Melanocyte of skin (primary cell): ENCODE measurements around the gene MBD4. TPM values are rescaled to one million over a fixed set of nuclear protein-coding genes. Genes with fewer than 3 reads are reported as not detected.

ENCODE experiments used
- small RNA-seq, 2 donors: library from RNA; depleted of rRNA; stranded (forward); fragments of <200 nt; gene quantifications; one replicate each; pipeline ENCODE3, GENCODE V24; 2012
- total RNA-seq, 2 donors: library from RNA; depleted of rRNA; stranded (reverse); fragments of >200 nt; gene quantifications; 2 replicates each; pipeline ENCODE4 v1.2.3, GENCODE V29; 2012

Gene MBD4
- total RNA-seq: 10 to 100 TPM; 17.2 to 20.3 TPM

GRCh38 chr3:129439817-129440617 lies at the start of gene MBD4, which contains the start of gene IFT122:
Gene MBD4 (minus strand): TSS chr3:129439948. CDS start chr3:129439833, 115 bp downstream.
Gene IFT122 (plus strand): TSS chr3:129440224. CDS start chr3:129440331, 107 bp downstream.

GRCh38 chr3:129428376-129429079 lies 11.2 kb downstream of the MBD4 start, which contains the start of gene EFCAB12:
Gene EFCAB12 (minus strand): TSS chr3:129428636. CDS start chr3:129428488, 148 bp downstream.

Small RNA genes within 50 kb of the gene (small RNA-seq; reads per million reads assigned to genes)
- 0.30 to 0.47 reads per million in 2 donors for gene SNORA7B

Other genes starting within 250 kb of the MBD4 start
- 100 to 1,000 TPM; 219 to 308 TPM for gene COPG1, start 190.3 kb downstream of the MBD4 start, total RNA-seq
- gene HMCES, start 161.1 kb downstream of the MBD4 start, total RNA-seq: 10 to 100 TPM; 15.1 to 18.6 TPM
- under 1 TPM; under 0.01 TPM for gene EFCAB12, start 11.3 kb downstream of the MBD4 start, total RNA-seq
- 10 to 100 TPM; 13.1 to 15.3 TPM for gene IFT122, start 276 bp upstream of the MBD4 start, total RNA-seq
- gene RHO, start 88.7 kb upstream of the MBD4 start, total RNA-seq: not detected
- gene H1-8, start 103.2 kb upstream of the MBD4 start, total RNA-seq: not detected
- 10 to 100 TPM in 1 of 2 donors, 1 to 10 TPM in 1; 8.3 to 33.3 TPM for gene PLXND1, start 166.7 kb upstream of the MBD4 start, total RNA-seq